Transverse colon (tissue), 4 donors: ENCODE data around the gene MUC5B. TPM values are rescaled to one million over a fixed set of nuclear protein-coding genes. Genes with fewer than 3 reads are reported as not detected.

Experiments used
- DNase-seq: peaks from one replicate; pipeline ENCODE4 v3.0.0-alpha.2; 2019
- H3K27ac ChIP-seq, 4 donors: fragments of 200-600 bp; sonication (generic); 2 replicates each; pipeline ENCODE4 v1.5.1; 2016 to 2018; ENCODE audit warnings: inconsistent platforms in 4 of 4
- H3K27me3 ChIP-seq: fragments of 200-600 bp; sonication (generic); 2 replicates; pipeline ENCODE4 v1.5.1; 2017; ENCODE audit warnings: inconsistent platforms
- H3K36me3 ChIP-seq, 4 donors: fragments of 200-600 bp; sonication (generic); 2 replicates each; pipeline ENCODE4 v1.5.1; 2017 to 2019; ENCODE audit warnings: inconsistent platforms in 4 of 4
- H3K4me1 ChIP-seq, 4 donors: fragments of 200-600 bp; sonication (generic); 2 replicates each; pipeline ENCODE4 v1.5.1; 2017 to 2020; ENCODE audit warnings: inconsistent platforms in 4 of 4
- H3K4me3 ChIP-seq, 4 donors: fragments of 200-600 bp; sonication (generic); 1 replicate in 1 of 4; 2 replicates in 3 of 4; pipeline versions ENCODE4 v1.5.1 to v1.6.1; 2017 to 2019; ENCODE audit warnings: inconsistent platforms in 4 of 4
- H3K9me3 ChIP-seq, 2 donors: fragments of 200-600 bp; sonication (generic); 2 replicates each; pipeline ENCODE4 v1.5.1; 2017 to 2019; ENCODE audit warnings: inconsistent platforms in 2 of 2
- EP300 ChIP-seq: sonication (generic); formaldehyde crosslinking; IDR thresholded peaks from one replicate; pipeline ENCODE4 v1.6.1; 2017; ENCODE audit warnings: antibody characterized with exemption, low read depth
- POLR2A ChIP-seq: fragments of 450-650 bp; IDR thresholded peaks from one replicate; pipeline ENCODE4 v1.6.1; 2016; ENCODE audit warnings: antibody characterized with exemption, mild to moderate bottlenecking, moderate library complexity
- POLR2AphosphoS5 ChIP-seq, 3 donors: sonication (generic); formaldehyde crosslinking; IDR thresholded peaks; one replicate each; pipeline ENCODE4 v1.6.1; 2016; ENCODE audit warnings: antibody characterized with exemption in 3 of 3
- WGBS, 2 donors: methylation state at CpG; one replicate each; pipeline ENCODE4 v1.1.5; 2018; ENCODE audit warnings: low coverage in 1 of 2; 5-methylcytosine and 5-hydroxymethylcytosine counted together
- in situ Hi-C, 4 donors: fragments of 200-750 bp; cut with MboI; loops; one replicate each; pipeline versions ENCODE4 v1.15.0 to v1.15.1; 2017; ENCODE audit warnings: low sequenced_read_pairs in 3 of 4, low pct_ligation_motif_present in 1 of 4, low pct_unique_long_range_greater_than_20kb in 1 of 4
- intact Hi-C: fragments of 100-400 bp; cut with DNase I; formaldehyde crosslinking; loops from one replicate; pipeline ENCODE4 v1.15.1; 2023; ENCODE audit warnings: low total_unique reads
- total RNA-seq, 4 donors: library from RNA; depleted of rRNA; stranded (reverse); fragments of >200 nt; gene quantifications; one replicate each; pipeline ENCODE4 v1.1.0, GENCODE V29; 2016
- TF ChIP-seq, protein P1 (sequence below), 5 experiments: fragments of 200-600 bp in 3 of 5; fragments of 450-650 bp in 2 of 5; sonication (generic) in 3 of 5; IDR thresholded peaks; 1 replicate in 2 of 5; 2 replicates in 3 of 5; pipeline ENCODE4 v1.5.1; 2016 to 2017; ENCODE audit warnings: antibody characterized with exemption in 5 of 5, inconsistent platforms in 3 of 5, mild to moderate bottlenecking in 2 of 5, moderate library complexity in 1 of 5

Gene MUC5B
- total RNA-seq, 4 donors from 2014 or later, result 58.0 to 825 (median 85.6) TPM

GRCh38 chr11:1291295-1292017, 68.6 kb downstream of the MUC5B start:
- Histone ChIP-seq H3K27ac (no peak overlapping the region), H3K4me1 (no peaks in the 10 kb centered on the region), H3K27me3 (no peaks in the 10 kb centered on the region), H3K9me3 (no peaks in the 10 kb centered on the region), H3K36me3 (peaks cover 0 to 28% (median 7%) of the 10 kb centered on the region in 4 donors), H3K4me3 (no peak overlapping the region)
- 96 to 100% methylated on average over 1 to 44 of the region's 46 CpGs for WGBS, 2 donors
- TF ChIP-seq POLR2A (no peak), POLR2AphosphoS5 (IDR thresholded peaks at IDR 0.05) (no peak), EP300 (no peak)
- TF ChIP-seq, protein P1, sequence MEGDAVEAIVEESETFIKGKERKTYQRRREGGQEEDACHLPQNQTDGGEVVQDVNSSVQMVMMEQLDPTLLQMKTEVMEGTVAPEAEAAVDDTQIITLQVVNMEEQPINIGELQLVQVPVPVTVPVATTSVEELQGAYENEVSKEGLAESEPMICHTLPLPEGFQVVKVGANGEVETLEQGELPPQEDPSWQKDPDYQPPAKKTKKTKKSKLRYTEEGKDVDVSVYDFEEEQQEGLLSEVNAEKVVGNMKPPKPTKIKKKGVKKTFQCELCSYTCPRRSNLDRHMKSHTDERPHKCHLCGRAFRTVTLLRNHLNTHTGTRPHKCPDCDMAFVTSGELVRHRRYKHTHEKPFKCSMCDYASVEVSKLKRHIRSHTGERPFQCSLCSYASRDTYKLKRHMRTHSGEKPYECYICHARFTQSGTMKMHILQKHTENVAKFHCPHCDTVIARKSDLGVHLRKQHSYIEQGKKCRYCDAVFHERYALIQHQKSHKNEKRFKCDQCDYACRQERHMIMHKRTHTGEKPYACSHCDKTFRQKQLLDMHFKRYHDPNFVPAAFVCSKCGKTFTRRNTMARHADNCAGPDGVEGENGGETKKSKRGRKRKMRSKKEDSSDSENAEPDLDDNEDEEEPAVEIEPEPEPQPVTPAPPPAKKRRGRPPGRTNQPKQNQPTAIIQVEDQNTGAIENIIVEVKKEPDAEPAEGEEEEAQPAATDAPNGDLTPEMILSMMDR (IDR thresholded peaks at IDR 0.05), result no peak
- in situ Hi-C loops, result loop anchor here in 3 of 4 donors (25.0 kb wide), 1 partner anchor 221 kb away; no protein-coding TSS in a partner anchor
- intact Hi-C loops, result no loop called here
- peak; percentile 4 for DNase-seq

GRCh38 chr11:1292018-1292643, 69.3 kb downstream of the MUC5B start:
- intact Hi-C loops, result no loop called here
- Histone ChIP-seq H3K27ac (no peak overlapping the region), H3K4me1 (no peaks in the 10 kb centered on the region), H3K36me3 (peaks cover 0 to 28% (median 7%) of the 10 kb centered on the region in 4 donors), H3K4me3 (no peak overlapping the region), H3K27me3 (no peaks in the 10 kb centered on the region), H3K9me3 (no peaks in the 10 kb centered on the region)
- 95 to 100% methylated on average over 4 to 10 of the region's 10 CpGs for WGBS, 2 donors
- no peak for TF ChIP-seq EP300
- TF ChIP-seq POLR2A, result no peak
- TF ChIP-seq, protein P1 (IDR thresholded peaks at IDR 0.05), result no peak
- TF ChIP-seq POLR2AphosphoS5 (IDR thresholded peaks at IDR 0.05), result no peak
- in situ Hi-C loops, result loop anchor here in 3 of 4 donors (25.0 kb wide), 1 partner anchor 220 kb away; no protein-coding TSS in a partner anchor
- no peak for DNase-seq

DNA sequence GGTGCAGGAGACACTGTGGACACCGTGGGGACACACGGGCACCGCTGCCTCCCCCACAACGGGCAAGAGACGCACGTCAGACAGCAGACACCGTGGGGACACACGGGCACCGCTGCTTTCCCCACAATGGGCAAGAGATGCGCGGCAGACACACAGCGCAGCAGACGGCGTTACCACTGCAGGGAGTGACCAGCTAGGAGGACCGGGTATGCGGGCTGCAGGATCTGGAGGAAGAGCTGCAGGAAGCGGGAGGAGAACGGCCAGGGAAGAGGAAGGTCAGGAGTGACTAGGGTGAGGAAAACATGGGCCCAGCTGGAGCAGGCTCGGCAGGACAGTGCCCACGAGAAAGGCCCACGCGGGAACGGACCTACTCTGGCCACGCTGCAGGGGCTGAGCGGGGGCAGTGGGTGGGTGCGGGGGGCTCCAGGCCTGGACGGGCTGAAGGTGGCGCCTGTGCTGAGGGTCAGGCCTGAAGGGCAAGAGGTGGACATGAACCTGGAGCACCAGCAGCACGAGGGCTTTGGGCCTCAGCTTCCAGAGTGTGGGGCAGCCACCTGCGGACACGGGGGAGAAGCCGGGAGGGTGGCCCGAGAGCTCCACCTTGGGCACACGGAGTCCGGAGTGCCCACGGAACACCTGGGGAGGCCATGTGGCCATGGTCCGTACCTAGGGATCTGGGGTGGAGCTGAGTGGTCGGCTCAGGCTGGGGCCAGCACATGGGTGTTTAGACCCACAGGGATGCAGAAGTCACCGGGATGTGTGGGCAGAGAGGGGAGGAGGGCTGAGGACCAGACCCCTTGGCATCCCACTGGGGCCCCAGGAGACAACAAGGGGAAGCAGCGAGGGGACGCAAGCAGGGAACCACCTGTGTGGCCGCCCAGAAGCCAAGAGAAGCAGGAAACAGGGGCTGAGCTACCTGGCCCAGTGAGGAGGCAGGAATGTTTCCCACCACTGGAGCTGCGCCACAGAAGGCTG, 70.1 kb downstream of the MUC5B start:
- H3K27me3 ChIP-seq, result no peaks in the 10 kb centered on the region
- no peak overlapping the region for H3K27ac ChIP-seq
- peaks cover 7 to 8% (median 8%) of the 10 kb centered on the region in 4 donors for H3K4me1 ChIP-seq
- H3K36me3 ChIP-seq, result peaks cover 0 to 28% (median 7%) of the 10 kb centered on the region in 4 donors
- 87 to 91% methylated on average over 9 to 43 of the region's 43 CpGs for WGBS, 2 donors
- DNase-seq, result peak; percentile 5
- in situ Hi-C loops, result loop anchor here in 3 of 4 donors (25.0 kb wide), 1 partner anchor 219 kb away; no protein-coding TSS in a partner anchor
- no peaks in the 10 kb centered on the region for H3K9me3 ChIP-seq
- H3K4me3 ChIP-seq, result no peak overlapping the region
- intact Hi-C loops, result no loop called here
- TF ChIP-seq, protein P1 (IDR thresholded peaks at IDR 0.05), result no peak
- TF ChIP-seq EP300 (no peak), POLR2A (no peak), POLR2AphosphoS5 (IDR thresholded peaks at IDR 0.05) (no peak)
